ENCODE measurements around the gene HAGH. TPM values are rescaled to one million over a fixed set of nuclear protein-coding genes. Genes with fewer than 3 reads are reported as not detected.
A peak's percentile ranks its signal among the peaks of the same experiment; 100 is the strongest.

HAGH gene
- total and polyA plus RNA-seq, 9 of the 15 experiments (the other 6 are each of a cell fraction or from before 2014, with no cell fraction given): 0.46 to 35.1 (median 16.8) TPM

GRCh38 chr16:1790611-1791255, 35.9 kb downstream of the HAGH start:
- in situ Hi-C loops (cut with MboI): no loop called here
- H3K9ac ChIP-seq (ENCODE audit: insufficient read depth in 1 of 2, low read depth in 2 of 2, low read length in 2 of 2): no peak overlapping the region

GRCh38 chr16:1790261-1790610, 36.4 kb downstream of the HAGH start:
- no peak for FAIRE-seq
- no peak overlapping the region for H3K9ac ChIP-seq (ENCODE audit: insufficient read depth in 1 of 2, low read depth in 2 of 2, low read length in 2 of 2)
- 86% methylated on average over 11 of the region's 15 CpGs for WGBS (ENCODE audit: insufficient coverage, low coverage, missing lambda C conversion rate)
- in situ Hi-C loops (cut with MboI) (no loop called here), intact Hi-C loops (cut with micrococcal nuclease) (no loop called here)
- no peak overlapping the region for H2AFZ ChIP-seq (ENCODE audit: low read depth, low read length)
- H3K27me3 ChIP-seq (ENCODE audit: control insufficient read depth in 2 of 2, insufficient read depth in 2 of 2, low read length in 2 of 2): no peaks in the 10 kb centered on the region
- H3K4me1 ChIP-seq (replicated peaks in 1 of 2; ENCODE audit: control insufficient read depth in 2 of 2, insufficient read depth in 2 of 2, low read length in 2 of 2): peaks cover 0 to 80% of the 10 kb centered on the region in 2 experiments; a peak in 2 of 5 replicates
- ATAC-seq: no peak
- POLR2A ChIA-PET: interaction anchor here (1.6 kb wide), 1 partner anchor 12 kb away, joined by 8 read pairs; no protein-coding TSS in a partner anchor
- no peak for DNase-seq (ENCODE audit: extremely low read depth in 1 of 4, low spot score in 3 of 4)
- H3K4me3 ChIP-seq: no peak overlapping the region
- peaks cover 50% of the 10 kb centered on the region; the same call in 1 of the 3 replicates for H3K36me3 ChIP-seq (ENCODE audit: control insufficient read depth, insufficient read depth, low read length)
- H3K9me3 ChIP-seq (replicated peaks; ENCODE audit: control insufficient read depth, insufficient read depth, low read depth, low read length): no peaks in the 10 kb centered on the region
- no peaks in the 10 kb centered on the region for H3K9me1 ChIP-seq (ENCODE audit: control insufficient read depth, insufficient read depth, low read length)
- H3K27ac ChIP-seq (ENCODE audit: extremely low read depth, low read depth, low read length): no peak overlapping the region
- CTCF ChIA-PET (ENCODE audit: low intra/inter-chr PET ratio): no interaction called here
- no peaks in the 10 kb centered on the region; the same call in 1 of the 2 replicates for H4K20me1 ChIP-seq (replicated peaks; ENCODE audit: control insufficient read depth, insufficient read depth, low read length)
- no peak overlapping the region for H3K4me2 ChIP-seq (ENCODE audit: insufficient read depth, low read length)
- peaks cover 20% of the 10 kb centered on the region for H3K79me2 ChIP-seq (ENCODE audit: control insufficient read depth, insufficient read depth, low read length)
- no TSS peak for BruUV-seq (replicated peaks)
- no peak for TF ChIP-seq CREB5 (CRISPR knock-in tag; IDR thresholded peaks at IDR 0.05)
- TF ChIP-seq EWSR1 (IDR thresholded peaks at IDR 0.05; ENCODE audit: borderline replicate concordance, low read depth, partially characterized antibody): no peak

More at GRCh38 chr16:1790611-1791255, 35.9 kb downstream of the HAGH start:
- POLR2A ChIA-PET: interaction anchor here (1.3 to 1.6 kb wide), 2 partner anchors 8 to 11 kb away, joined by 7 to 8 read pairs; partner anchors contain the start of genes NUBP2 and SPSB3
- WGBS (ENCODE audit: insufficient coverage, low coverage, missing lambda C conversion rate): 98% methylated on average over 29 of the region's 44 CpGs
- ATAC-seq: no peak
- Histone ChIP-seq H3K9me1 (ENCODE audit: control insufficient read depth, insufficient read depth, low read length) (no peaks in the 10 kb centered on the region), H3K27me3 (ENCODE audit: control insufficient read depth in 2 of 2, insufficient read depth in 2 of 2, low read length in 2 of 2) (no peaks in the 10 kb centered on the region), H3K4me3 (no peak overlapping the region), H3K4me2 (ENCODE audit: insufficient read depth, low read length) (no peak overlapping the region), H3K4me1 (replicated peaks in 1 of 2; ENCODE audit: control insufficient read depth in 2 of 2, insufficient read depth in 2 of 2, low read length in 2 of 2) (peaks cover 0 to 75% of the 10 kb centered on the region in 2 experiments; a peak in 2 of 5 replicates), H3K36me3 (ENCODE audit: control insufficient read depth, insufficient read depth, low read length) (peaks cover 45% of the 10 kb centered on the region; the same call in 1 of the 3 replicates), H3K27ac (ENCODE audit: extremely low read depth, low read depth, low read length) (no peak overlapping the region), H3K9me3 (replicated peaks; ENCODE audit: control insufficient read depth, insufficient read depth, low read depth, low read length) (no peaks in the 10 kb centered on the region), H2AFZ (ENCODE audit: low read depth, low read length) (no peak overlapping the region), H4K20me1 (replicated peaks; ENCODE audit: control insufficient read depth, insufficient read depth, low read length) (no peaks in the 10 kb centered on the region; the same call in 1 of the 2 replicates), H3K79me2 (ENCODE audit: control insufficient read depth, insufficient read depth, low read length) (peaks cover 15% of the 10 kb centered on the region)
- CTCF ChIA-PET (ENCODE audit: low intra/inter-chr PET ratio): no interaction called here
- TF ChIP-seq ELF4 (CRISPR knock-in tag; IDR thresholded peaks at IDR 0.05) (no peak), TOE1 (IDR thresholded peaks at IDR 0.05; ENCODE audit: borderline replicate concordance) (no peak), TOE1 (CRISPR knock-in tag; IDR thresholded peaks at IDR 0.05; ENCODE audit: borderline replicate concordance, low read depth) (no peak), POLR2G (IDR thresholded peaks at IDR 0.05; ENCODE audit: low read depth, low read length) (peak; percentile 57)
- DNase-seq (ENCODE audit: extremely low read depth in 1 of 4, low spot score in 3 of 4): no peak
- FAIRE-seq: no peak
- BruUV-seq (replicated peaks): no TSS peak
- intact Hi-C loops (cut with micrococcal nuclease): no loop called here

Measured in K562 (cell line).